ENCODE results near the gene NUF2. TPM values are rescaled to one million over a fixed set of nuclear protein-coding genes. Genes with fewer than 3 reads are reported as not detected.

NUF2 gene
- polyA plus RNA-seq, 3 donors: 0.12 to 0.37 TPM; not detected in 1

DNA sequence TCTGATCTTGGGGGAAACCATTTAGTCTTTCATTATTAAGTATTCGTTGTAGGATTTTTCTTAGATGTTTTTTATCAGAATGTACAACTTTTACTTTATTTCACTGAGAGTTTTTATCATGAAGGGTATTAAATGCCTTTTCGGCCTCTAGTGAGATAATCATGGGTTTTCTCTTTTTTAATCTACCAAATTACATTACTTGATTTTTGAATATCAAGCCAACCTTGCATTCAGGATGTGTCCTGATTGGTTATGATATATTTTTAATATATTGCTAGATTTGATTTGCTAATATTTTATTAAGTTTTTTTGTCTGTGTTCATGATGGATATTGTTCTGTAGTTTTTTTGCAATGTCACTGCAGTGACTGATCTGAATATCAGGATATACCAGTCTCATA, 9.4 kb downstream of the NUF2 start:
- Mint-ChIP-seq H3K9me3 (peaks cover 2 to 15% (median 5%) of the 10 kb centered on the region in 7 donors), H3K4me3 (no peak overlapping the region), H3K27me3 (ENCODE audit: low read depth in 3 of 3) (no peaks in the 10 kb centered on the region), H3K27ac (no peak overlapping the region), H3K4me1 (no peaks in the 10 kb centered on the region), H3K36me3 (peaks cover 68 to 69% of the 10 kb centered on the region in 2 donors)
- no peak overlapping the region for H3K9ac ChIP-seq (ENCODE audit: insufficient read depth, low read length, poor library complexity, severe bottlenecking)
- no peak overlapping the region for H3K27ac ChIP-seq (ENCODE audit: low read depth in 1 of 2, low read length in 2 of 2)
- no peak for DNase-seq
- H4K20me1 ChIP-seq (ENCODE audit: insufficient read depth, low read length): no peaks in the 10 kb centered on the region
- intact Hi-C loops (cut with micrococcal nuclease): no loop called here
- no peak for TF ChIP-seq CTCF (IDR thresholded peaks at IDR 0.05)
- H3K4me1 ChIP-seq (ENCODE audit: control insufficient read depth in 1 of 2, insufficient read depth in 2 of 2, low read length in 2 of 2): no peaks in the 10 kb centered on the region
- no peak overlapping the region for H3K4me2 ChIP-seq (replicated peaks; ENCODE audit: extremely low read depth, low read length, poor library complexity, severe bottlenecking)
- H3K79me2 ChIP-seq (ENCODE audit: insufficient read depth, low read length): no peaks in the 10 kb centered on the region
- H3K4me3 ChIP-seq (replicated peaks in 1 of 3; ENCODE audit: low read depth in 2 of 3, low read length in 3 of 3): no peak overlapping the region
- no peaks in the 10 kb centered on the region for H3K27me3 ChIP-seq (ENCODE audit: control insufficient read depth in 2 of 2, insufficient read depth in 2 of 2, low read length in 2 of 2)
- WGBS (ENCODE audit: insufficient coverage): no CpG with 5 or more reads among the region's 2 CpGs
- peaks cover 16 to 82% of the 10 kb centered on the region in 2 donors for H3K36me3 ChIP-seq (replicated peaks in 1 of 2; ENCODE audit: control insufficient read depth in 1 of 2, insufficient read depth in 2 of 2, low read length in 2 of 2)
- no peak overlapping the region for H2AFZ ChIP-seq (ENCODE audit: insufficient read depth, low read depth, low read length, poor library complexity, severe bottlenecking)
- H3K9me3 ChIP-seq (replicated peaks in 1 of 2; ENCODE audit: control insufficient read depth in 1 of 2, insufficient read depth in 1 of 2, low read length in 2 of 2): no peaks in the 10 kb centered on the region

DNA sequence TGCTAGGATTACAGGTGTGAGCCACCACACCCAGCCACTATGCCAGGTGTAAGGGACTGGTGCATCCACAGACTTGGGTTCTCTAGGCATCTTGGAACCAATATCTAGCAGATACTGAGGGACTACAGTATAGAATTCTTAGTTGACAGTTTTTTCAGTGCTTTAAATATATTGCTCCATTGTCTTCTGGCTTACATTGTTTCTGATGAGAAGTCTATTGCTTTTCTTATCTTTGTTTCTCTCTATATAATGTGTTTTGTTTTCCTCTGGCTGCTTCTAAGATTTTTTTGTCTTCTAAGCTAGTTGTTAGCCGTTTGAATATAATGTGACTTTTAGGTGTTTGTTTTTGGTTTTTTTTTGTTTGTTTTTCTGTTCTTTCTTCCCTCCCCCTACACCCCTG, 13.5 kb downstream of the NUF2 start:
- no peak overlapping the region for H3K4me3 ChIP-seq (replicated peaks in 1 of 3; ENCODE audit: low read depth in 2 of 3, low read length in 3 of 3)
- no peak overlapping the region for H3K4me3 Mint-ChIP-seq
- intact Hi-C loops (cut with micrococcal nuclease): no loop called here
- H3K9me3 ChIP-seq (replicated peaks in 1 of 2; ENCODE audit: control insufficient read depth in 1 of 2, insufficient read depth in 1 of 2, low read length in 2 of 2): no peaks in the 10 kb centered on the region
- WGBS (ENCODE audit: insufficient coverage): no CpG with 5 or more reads among the region's 1 CpG
- TF ChIP-seq CTCF (IDR thresholded peaks at IDR 0.05): no peak
- H3K36me3 ChIP-seq (replicated peaks in 1 of 2; ENCODE audit: control insufficient read depth in 1 of 2, insufficient read depth in 2 of 2, low read length in 2 of 2): peaks cover 41 to 86% of the 10 kb centered on the region in 2 donors
- H3K27ac ChIP-seq (ENCODE audit: low read depth in 1 of 2, low read length in 2 of 2): no peak overlapping the region
- no peak overlapping the region for H3K4me2 ChIP-seq (replicated peaks; ENCODE audit: extremely low read depth, low read length, poor library complexity, severe bottlenecking)
- H3K4me1 Mint-ChIP-seq: no peaks in the 10 kb centered on the region
- H3K9me3 Mint-ChIP-seq: peaks cover 2 to 15% (median 3%) of the 10 kb centered on the region in 7 donors
- peaks cover 69 to 77% of the 10 kb centered on the region in 2 donors for H3K36me3 Mint-ChIP-seq
- H3K79me2 ChIP-seq (ENCODE audit: insufficient read depth, low read length): no peaks in the 10 kb centered on the region
- DNase-seq: no peak
- H3K27ac Mint-ChIP-seq: no peak overlapping the region
- H4K20me1 ChIP-seq (ENCODE audit: insufficient read depth, low read length): no peaks in the 10 kb centered on the region
- H2AFZ ChIP-seq (ENCODE audit: insufficient read depth, low read depth, low read length, poor library complexity, severe bottlenecking): no peak overlapping the region
- no peak overlapping the region for H3K9ac ChIP-seq (ENCODE audit: insufficient read depth, low read length, poor library complexity, severe bottlenecking)
- no peaks in the 10 kb centered on the region for H3K4me1 ChIP-seq (ENCODE audit: control insufficient read depth in 1 of 2, insufficient read depth in 2 of 2, low read length in 2 of 2)
- no peaks in the 10 kb centered on the region for H3K27me3 ChIP-seq (ENCODE audit: control insufficient read depth in 2 of 2, insufficient read depth in 2 of 2, low read length in 2 of 2)
- no peaks in the 10 kb centered on the region for H3K27me3 Mint-ChIP-seq (ENCODE audit: low read depth in 3 of 3)
